ENCODE results near the gene SYT7. TPM values are rescaled to one million over a fixed set of nuclear protein-coding genes. Genes with fewer than 3 reads are reported as not detected.

Gene SYT7
- total and polyA plus RNA-seq, 9 donors, result 0.24 to 4.9 (median 1.7) TPM

DNA sequence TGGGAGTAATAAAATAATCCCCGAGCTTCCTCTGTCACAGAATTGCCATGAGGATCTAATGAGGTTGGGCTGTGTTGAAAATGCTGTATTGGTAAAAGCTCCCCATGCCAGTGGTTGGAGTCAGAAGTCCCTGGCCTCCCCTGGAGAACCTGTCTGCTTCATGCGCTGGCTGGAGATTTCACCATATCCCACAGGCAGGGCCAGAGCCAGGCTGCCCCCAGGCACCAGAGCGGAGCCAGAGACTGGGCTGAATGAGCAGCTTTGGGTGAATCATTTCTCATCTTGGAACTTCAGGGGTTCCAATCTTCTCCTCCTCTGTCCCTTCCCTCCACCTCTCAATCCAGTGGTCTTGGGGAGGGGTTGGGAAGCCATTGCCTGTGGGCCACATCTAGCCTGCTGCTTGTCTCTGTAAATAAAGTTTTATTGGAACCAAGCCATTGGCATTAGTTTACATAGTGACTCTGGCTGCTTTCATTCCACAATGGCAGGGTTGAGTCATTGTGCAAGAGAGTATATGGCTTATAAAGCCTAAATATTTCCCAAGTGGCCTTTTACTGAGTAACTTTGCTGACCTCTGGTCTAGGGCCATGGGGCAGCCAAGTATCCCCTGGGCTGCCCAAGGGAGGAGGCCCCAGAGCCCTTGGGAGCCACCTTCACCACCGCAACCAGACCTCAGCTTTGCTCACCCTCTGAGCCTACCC, 37.1 kb downstream of the SYT7 start:
- intact Hi-C loops (cut with DNase I), result loop anchor here in 1 of 4 donors (10.0 kb wide), 1 partner anchor 81 kb away; no protein-coding TSS in a partner anchor
- Histone ChIP-seq H3K9me3 (no peaks in the 10 kb centered on the region), H3K27me3 (no peaks in the 10 kb centered on the region), H3K27ac (no peak overlapping the region), H3K4me3 (no peak overlapping the region), H3K4me1 (ENCODE audit: insufficient read depth) (peaks cover 20% of the 10 kb centered on the region), H3K36me3 (no peaks in the 10 kb centered on the region)
- no peak for DNase-seq
- WGBS, 3 donors, result 94 to 97% (median 94%) methylated on average over 4 of the region's 4 CpGs
- TF ChIP-seq POLR2A (IDR thresholded peaks at IDR 0.05) (no peak), EP300 (IDR thresholded peaks at IDR 0.05) (no peak)
- TF ChIP-seq, protein P1, sequence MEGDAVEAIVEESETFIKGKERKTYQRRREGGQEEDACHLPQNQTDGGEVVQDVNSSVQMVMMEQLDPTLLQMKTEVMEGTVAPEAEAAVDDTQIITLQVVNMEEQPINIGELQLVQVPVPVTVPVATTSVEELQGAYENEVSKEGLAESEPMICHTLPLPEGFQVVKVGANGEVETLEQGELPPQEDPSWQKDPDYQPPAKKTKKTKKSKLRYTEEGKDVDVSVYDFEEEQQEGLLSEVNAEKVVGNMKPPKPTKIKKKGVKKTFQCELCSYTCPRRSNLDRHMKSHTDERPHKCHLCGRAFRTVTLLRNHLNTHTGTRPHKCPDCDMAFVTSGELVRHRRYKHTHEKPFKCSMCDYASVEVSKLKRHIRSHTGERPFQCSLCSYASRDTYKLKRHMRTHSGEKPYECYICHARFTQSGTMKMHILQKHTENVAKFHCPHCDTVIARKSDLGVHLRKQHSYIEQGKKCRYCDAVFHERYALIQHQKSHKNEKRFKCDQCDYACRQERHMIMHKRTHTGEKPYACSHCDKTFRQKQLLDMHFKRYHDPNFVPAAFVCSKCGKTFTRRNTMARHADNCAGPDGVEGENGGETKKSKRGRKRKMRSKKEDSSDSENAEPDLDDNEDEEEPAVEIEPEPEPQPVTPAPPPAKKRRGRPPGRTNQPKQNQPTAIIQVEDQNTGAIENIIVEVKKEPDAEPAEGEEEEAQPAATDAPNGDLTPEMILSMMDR (IDR thresholded peaks at IDR 0.05), result no peak

DNA sequence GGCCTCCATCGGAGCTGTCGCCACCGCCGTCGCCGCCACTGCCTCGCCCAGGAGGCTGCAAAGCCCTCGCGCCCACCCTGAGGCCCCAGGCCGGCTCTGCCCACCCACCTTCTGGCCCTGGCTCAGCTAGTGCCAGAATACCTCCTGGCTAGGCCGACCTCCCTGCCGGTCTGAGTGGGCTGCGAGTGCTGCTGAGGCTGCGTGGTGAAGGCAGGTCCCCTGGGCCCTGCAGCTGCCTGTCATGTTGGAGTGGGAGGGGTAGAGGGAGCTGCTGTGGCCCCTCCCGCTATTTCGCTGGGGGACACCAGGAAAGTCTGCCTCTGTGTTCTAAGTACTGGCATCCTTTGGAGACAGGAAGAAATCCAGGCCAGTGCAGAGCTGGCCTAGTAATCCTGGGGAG, 38.2 kb downstream of the SYT7 start:
- TF ChIP-seq EP300 (IDR thresholded peaks at IDR 0.05) (no peak), POLR2A (IDR thresholded peaks at IDR 0.05) (no peak)
- TF ChIP-seq, protein P1 (IDR thresholded peaks at IDR 0.05), result no peak
- Histone ChIP-seq H3K27me3 (no peaks in the 10 kb centered on the region), H3K36me3 (no peaks in the 10 kb centered on the region), H3K4me3 (no peak overlapping the region), H3K27ac (peak overlapping the region in 1 of 2 donors; percentile 48), H3K4me1 (ENCODE audit: insufficient read depth) (peaks cover 26% of the 10 kb centered on the region), H3K9me3 (no peaks in the 10 kb centered on the region)
- DNase-seq, result no peak
- WGBS, 3 donors, result 79 to 84% (median 80%) methylated on average over 12 to 16 of the region's 16 CpGs
- intact Hi-C loops (cut with DNase I), result loop anchor here in 1 of 4 donors (10.0 kb wide), 1 partner anchor 82 kb away; no protein-coding TSS in a partner anchor

DNA sequence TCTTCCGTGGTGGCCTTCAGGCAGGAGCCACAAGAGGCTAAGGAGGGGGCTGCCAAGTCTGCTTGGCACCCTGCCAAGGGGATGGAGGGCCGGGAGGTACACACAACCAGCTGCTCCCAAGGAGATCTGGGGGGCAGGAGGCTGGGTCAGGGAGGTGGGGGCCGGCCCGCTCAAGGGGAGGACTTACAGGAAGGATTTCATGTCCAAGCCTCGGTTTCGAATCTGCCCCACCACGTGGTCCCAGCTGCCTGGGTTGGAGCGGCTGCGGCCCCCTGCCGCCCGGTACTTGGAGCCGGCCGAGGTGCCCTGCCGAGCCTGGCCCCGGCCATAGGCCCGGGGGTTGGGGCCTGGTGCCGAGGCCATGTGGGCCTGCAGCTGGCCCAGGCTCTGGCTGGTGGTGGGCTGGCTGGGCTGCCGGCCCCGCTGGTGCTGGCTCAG, 38.8 kb downstream of the SYT7 start:
- 22 to 31% (median 22%) methylated on average over 14 to 19 of the region's 19 CpGs for WGBS, 3 donors
- Histone ChIP-seq H3K4me3 (no peak overlapping the region), H3K4me1 (ENCODE audit: insufficient read depth) (peaks cover 26% of the 10 kb centered on the region), H3K27ac (peak overlapping the region in 1 of 2 donors; percentile 48), H3K27me3 (no peaks in the 10 kb centered on the region), H3K36me3 (no peaks in the 10 kb centered on the region), H3K9me3 (no peaks in the 10 kb centered on the region)
- TF ChIP-seq, protein P1 (IDR thresholded peaks at IDR 0.05), result no peak
- no peak for TF ChIP-seq EP300 (IDR thresholded peaks at IDR 0.05)
- intact Hi-C loops (cut with DNase I), result loop anchor here in 1 of 4 donors (10.0 kb wide), 1 partner anchor 83 kb away; no protein-coding TSS in a partner anchor
- peak; percentile 43 to 78 (median 59) for DNase-seq

DNA sequence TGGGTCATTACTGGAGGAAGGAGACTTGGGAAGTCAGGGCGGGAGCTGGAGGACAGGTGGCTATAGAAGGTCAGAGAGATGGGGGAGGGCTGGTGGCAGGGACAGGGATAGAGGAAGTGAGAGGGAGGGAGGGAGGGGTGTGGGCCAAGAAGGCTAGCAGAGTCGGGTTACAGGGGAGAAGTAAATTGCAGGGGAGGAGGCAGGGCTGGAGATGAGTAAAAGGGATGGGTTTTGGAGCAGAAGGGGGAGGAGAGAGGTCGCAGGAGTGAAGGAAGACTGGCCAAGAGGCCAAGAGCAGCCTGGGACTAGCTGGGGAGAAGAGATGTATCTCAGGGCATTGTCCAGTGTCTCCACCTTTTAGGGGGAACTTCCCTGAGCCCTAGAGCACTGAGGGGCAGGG, 39.3 kb downstream of the SYT7 start:
- WGBS, 3 donors, result 21 to 28% (median 25%) methylated on average over 3 of the region's 3 CpGs
- Histone ChIP-seq H3K36me3 (no peaks in the 10 kb centered on the region), H3K4me3 (no peak overlapping the region), H3K27me3 (no peaks in the 10 kb centered on the region), H3K9me3 (no peaks in the 10 kb centered on the region), H3K27ac (peak overlapping the region in 1 of 2 donors; percentile 48), H3K4me1 (ENCODE audit: insufficient read depth) (peaks cover 26% of the 10 kb centered on the region)
- DNase-seq, result peak in 4 of 5 donors; percentile 52 to 61 (median 56)
- intact Hi-C loops (cut with DNase I), result loop anchor here in 1 of 4 donors (10.0 kb wide), 1 partner anchor 83 kb away; no protein-coding TSS in a partner anchor
- no peak for TF ChIP-seq POLR2A (IDR thresholded peaks at IDR 0.05)
- no peak for TF ChIP-seq EP300 (IDR thresholded peaks at IDR 0.05)
- TF ChIP-seq, protein P1 (IDR thresholded peaks at IDR 0.05), result no peak
